IMR-90 (cell line): ENCODE data around the gene PEAK1. TPM values are rescaled to one million over a fixed set of nuclear protein-coding genes. Genes with fewer than 3 reads are reported as not detected.

Experiments
- ATAC-seq: fragments of 200-7000 bp; cut with Tn5 transposase; 2 replicates; pipeline ENCODE4 v1.9.1; 2020; ENCODE audit warnings: low read depth, mild to moderate bottlenecking, moderate library complexity
- BruUV-seq: library from RNA; stranded (reverse); fragments of 400-500 nt; replicated peaks from 2 replicates; lab custom pipeline; 2021; lab: Mats Ljungman, UMichigan
- CTCF ChIA-PET: fragments of 300-600 bp; formaldehyde crosslinking; extraction: SDS; loops from one replicate; lab custom pipeline; 2021; ENCODE audit warnings: antibody characterized with exemption; lab: Yijun Ruan, JAX
- POLR2A ChIA-PET: fragments of 300-600 bp; sonication (Branson Sonifier 250); formaldehyde crosslinking; loops from one replicate; lab custom pipeline; 2022; ENCODE audit warnings: antibody characterized with exemption; ENCODE audit not compliant: unreplicated experiment; lab: Charles Lee
- DNase-seq: peaks from one replicate; pipeline ENCODE4 v3.0.0; 2013
- H2AFZ ChIP-seq: replicated peaks from 2 replicates; pipeline ENCODE3; 2013; ENCODE audit warnings: low read length, mild to moderate bottlenecking; ENCODE audit not compliant: poor library complexity
- H2AK5ac ChIP-seq: 2 replicates; pipeline ENCODE4 v1.6.1; 2013; ENCODE audit warnings: low read depth, low read length, inconsistent platforms
- H2AK9ac ChIP-seq: replicated peaks from 2 replicates; pipeline ENCODE3; 2013; ENCODE audit warnings: mild to moderate bottlenecking, low read depth, low read length, moderate library complexity; ENCODE audit not compliant: poor library complexity
- H2BK120ac ChIP-seq: 2 replicates; pipeline ENCODE4 v1.6.1; 2013; ENCODE audit warnings: low read depth, low read length, inconsistent platforms
- H2BK15ac ChIP-seq: 3 replicates; pipeline ENCODE4 v1.6.1; 2013; ENCODE audit warnings: low read depth, low read length, inconsistent platforms
- H2BK20ac ChIP-seq: 2 replicates; pipeline ENCODE4 v1.6.1; 2013; ENCODE audit warnings: low read depth, mild to moderate bottlenecking, inconsistent platforms, low read length, moderate library complexity
- H2BK5ac ChIP-seq: 2 replicates; pipeline ENCODE4 v1.6.1; 2013; ENCODE audit warnings: mild to moderate bottlenecking, low read depth, low read length, inconsistent platforms; ENCODE audit not compliant: poor library complexity, severe bottlenecking
- H3K14ac ChIP-seq: replicated peaks from 2 replicates; pipeline ENCODE4 v1.6.1; 2013; ENCODE audit warnings: low read depth, low read length, inconsistent platforms
- H3K18ac ChIP-seq: 2 replicates; pipeline ENCODE4 v1.6.1; 2013; ENCODE audit warnings: low read depth, low read length, control low read depth
- H3K23ac ChIP-seq: 2 replicates; pipeline ENCODE4 v1.6.1; 2013; ENCODE audit warnings: low read depth, low read length, inconsistent platforms
- H3K27ac ChIP-seq: 2 replicates; pipeline ENCODE4 v1.5.1; 2013; ENCODE audit warnings: mild to moderate bottlenecking, control low read depth, low read length; ENCODE audit not compliant: insufficient read depth
- H3K27me3 ChIP-seq: 2 replicates; pipeline ENCODE4 v1.6.1; 2013; ENCODE audit warnings: low read length; ENCODE audit not compliant: control insufficient read depth, insufficient read depth
- H3K36me3 ChIP-seq: 2 replicates; pipeline ENCODE4 v1.6.1; 2013; ENCODE audit warnings: low read length, mixed read lengths; ENCODE audit not compliant: control insufficient read depth, insufficient read depth
- H3K4ac ChIP-seq: 2 replicates; pipeline ENCODE4 v1.6.1; 2013; ENCODE audit warnings: low read depth, low read length, inconsistent platforms
- H3K4me1 ChIP-seq: 2 replicates; pipeline ENCODE4 v1.6.1; 2013; ENCODE audit warnings: low read length, mixed read lengths; ENCODE audit not compliant: control insufficient read depth, insufficient read depth
- H3K4me2 ChIP-seq: 2 replicates; pipeline ENCODE4 v1.6.1; 2013; ENCODE audit warnings: low read depth, mild to moderate bottlenecking, control low read depth, low read length, moderate library complexity
- H3K4me3 ChIP-seq: 2 replicates; pipeline ENCODE4 v1.5.1; 2013; ENCODE audit warnings: low read depth, mild to moderate bottlenecking, control low read depth, low read length, moderate library complexity; ENCODE audit not compliant: insufficient read depth
- H3K56ac ChIP-seq: 2 replicates; pipeline ENCODE4 v1.6.1; 2013; ENCODE audit warnings: low read length, inconsistent platforms; ENCODE audit not compliant: insufficient read depth; ENCODE audit errors: extremely low read depth
- H3K79me1 ChIP-seq, 2 experiments: 2 replicates each; pipeline ENCODE4 v1.6.1; 2013; ENCODE audit warnings: low read length in 2 of 2, inconsistent platforms in 1 of 2, low read depth in 1 of 2
- H3K9ac ChIP-seq: 2 replicates; pipeline ENCODE4 v1.6.1; 2013; ENCODE audit warnings: low read depth, low read length, control low read depth
- H3K9me1 ChIP-seq: 2 replicates; pipeline ENCODE4 v1.6.1; 2013; ENCODE audit warnings: low read length, inconsistent platforms; ENCODE audit not compliant: insufficient read depth
- H3K9me3 ChIP-seq: 2 replicates; pipeline ENCODE4 v1.6.1; 2013; ENCODE audit warnings: low read length; ENCODE audit not compliant: control insufficient read depth, insufficient read depth
- H4K20me1 ChIP-seq: 2 replicates; pipeline ENCODE4 v1.6.1; 2013; ENCODE audit warnings: low read length, inconsistent platforms; ENCODE audit not compliant: insufficient read depth
- H4K5ac ChIP-seq: 2 replicates; pipeline ENCODE4 v1.6.1; 2013; ENCODE audit warnings: mild to moderate bottlenecking, low read depth, low read length, control low read depth
- H4K8ac ChIP-seq, 2 experiments: 2 replicates each; pipeline ENCODE4 v1.6.1; 2013; ENCODE audit warnings: low read depth in 2 of 2, low read length in 2 of 2, control low read depth in 1 of 2, inconsistent platforms in 1 of 2
- H4K91ac ChIP-seq: 2 replicates; pipeline ENCODE4 v1.6.1; 2013; ENCODE audit warnings: low read depth, low read length, inconsistent platforms; ENCODE audit not compliant: insufficient read depth
- BHLHE40 ChIP-seq: fragments of 150-350 bp; IDR thresholded peaks from 2 replicates; pipeline ENCODE4 v1.6.1; 2016; ENCODE audit warnings: mild to moderate bottlenecking, low read depth, low read length
- MAFK ChIP-seq: IDR thresholded peaks from 2 replicates; pipeline ENCODE4 v1.6.1; 2012; ENCODE audit warnings: low read depth, low read length, improper control_type of control experiment
- MAZ ChIP-seq: IDR thresholded peaks from 2 replicates; pipeline ENCODE4 v1.6.1; 2012; ENCODE audit warnings: low read depth, mild to moderate bottlenecking, low read length, improper control_type of control experiment, moderate library complexity, borderline replicate concordance
- MXI1 ChIP-seq: IDR thresholded peaks from 2 replicates; pipeline ENCODE4 v1.6.1; 2012; ENCODE audit warnings: low read depth, mild to moderate bottlenecking, low read length, moderate library complexity, borderline replicate concordance
- NFE2L2 ChIP-seq: fragments of 150-350 bp; IDR thresholded peaks from 2 replicates; pipeline ENCODE4 v1.6.1; 2016; ENCODE audit warnings: low read depth, mild to moderate bottlenecking, low read length
- POLR2A ChIP-seq: IDR thresholded peaks from 2 replicates; pipeline ENCODE4 v1.6.1; 2012; ENCODE audit warnings: mild to moderate bottlenecking, low read depth, low read length
- RAD21 ChIP-seq: IDR thresholded peaks from 2 replicates; pipeline ENCODE4 v1.6.1; 2012; ENCODE audit warnings: low read length, improper control_type of control experiment
- RCOR1 ChIP-seq: IDR thresholded peaks from 2 replicates; pipeline ENCODE4 v1.6.1; 2012; ENCODE audit warnings: mild to moderate bottlenecking, low read length, improper control_type of control experiment; ENCODE audit not compliant: insufficient replicate concordance
- RFX5 ChIP-seq: IDR thresholded peaks from 2 replicates; pipeline ENCODE4 v1.8.0; 2012; ENCODE audit warnings: low read depth, mild to moderate bottlenecking, low read length, moderate library complexity
- WGBS, 2 experiments: methylation state at CpG; one replicate each; pipeline versions ENCODE4 v1.1.5 to v1.1.7; 2013; ENCODE audit warnings: missing lambda C conversion rate in 2 of 2; ENCODE audit not compliant: insufficient read length in 1 of 2; ENCODE audit errors: extremely low coverage in 2 of 2; 5-methylcytosine and 5-hydroxymethylcytosine counted together
- dilution Hi-C: fragments of 300-500 bp; cut with HindIII; formaldehyde crosslinking; loops from one replicate; pipeline ENCODE4 v1.14.3; 2018; ENCODE audit warnings: low sequenced_read_pairs; ENCODE audit not compliant: unreplicated experiment
- in situ Hi-C: fragments of 300-500 bp; cut with MboI; formaldehyde crosslinking; loops from 3 replicates; pipeline ENCODE4 v1.14.3; 2019; ENCODE audit warnings: low sequenced_read_pairs, inconsistent platforms, mixed read lengths
- intact Hi-C: fragments of 100-400 bp; cut with micrococcal nuclease; formaldehyde crosslinking; loops from 2 replicates; pipeline ENCODE4 v1.10.0; 2022
- polyA plus RNA-seq, 3 experiments: library from polyadenylated mRNA; depleted of rRNA; stranded (reverse); fragments of >200 nt; gene quantifications; 2 replicates each; pipeline ENCODE4 v1.2.3, GENCODE V29; 2012; ENCODE audit warnings: low replicate concordance in 1 of 3
- total RNA-seq: library from RNA; depleted of rRNA; stranded (reverse); fragments of >200 nt; gene quantifications from 2 replicates; pipeline ENCODE4 v1.2.3, GENCODE V29; 2012
- TF ChIP-seq, protein P1 (sequence below): fragments of 150-350 bp; IDR thresholded peaks from 2 replicates; pipeline ENCODE4 v1.6.1; 2017; ENCODE audit warnings: mild to moderate bottlenecking, antibody characterized with exemption, low read length, low read depth

Gene PEAK1
- total and polyA plus RNA-seq, 2 of the 4 experiments (the other 2 are of a cell fraction) = 21.5 to 43.9 TPM

DNA sequence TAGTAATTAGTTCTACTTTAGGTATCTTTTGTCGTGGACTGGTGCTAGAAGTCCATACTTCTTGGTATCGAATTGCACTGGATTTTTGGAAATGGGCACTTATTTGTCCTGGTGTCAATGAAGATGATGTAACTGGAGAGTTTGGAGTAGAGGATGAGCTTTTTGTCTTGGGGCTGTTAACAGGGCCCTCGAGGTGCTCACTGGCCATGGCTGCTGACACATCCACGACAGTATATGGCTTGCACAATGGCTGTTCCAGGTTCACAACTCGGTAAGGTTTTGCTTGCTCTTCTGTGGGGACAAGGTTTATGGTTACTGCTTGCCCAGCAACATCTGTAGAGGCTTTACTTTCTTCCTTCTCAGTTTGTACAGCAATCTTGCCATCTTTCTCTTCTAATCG, 239.6 kb downstream of the PEAK1 start:
- 100% methylated on average over 1 of the region's 6 CpGs; no CpG with 5 or more reads in 1 of the 2 experiments for WGBS, 2 experiments

More for the DNA sequence above, 239.6 kb downstream of the PEAK1 start:
- no peak overlapping the region for H2BK20ac ChIP-seq
- peaks cover 13% of the 10 kb centered on the region for H3K36me3 ChIP-seq
- peak overlapping the region; percentile 37; the same call in 1 of the 2 replicates for H3K18ac ChIP-seq
- H3K9ac ChIP-seq = no peak overlapping the region
- no peaks in the 10 kb centered on the region for H4K20me1 ChIP-seq
- H2BK120ac ChIP-seq = no peak overlapping the region
- DNase-seq (no peak), ATAC-seq (no peak)
- ChIA-PET CTCF (no interaction called here), POLR2A (no interaction called here)
- no peak overlapping the region for H2AFZ ChIP-seq
- H3K27ac ChIP-seq = peak overlapping the region; percentile 29; the same call in 1 of the 2 replicates
- H3K79me1 ChIP-seq = peaks cover 3 to 53% of the 10 kb centered on the region in 2 experiments
- H2AK5ac ChIP-seq = no peak overlapping the region
- H2BK15ac ChIP-seq = no peak overlapping the region; the same call in 2 of the 3 replicates
- H3K56ac ChIP-seq = no peak overlapping the region
- H4K5ac ChIP-seq = 0 out of 2 replicates have a peak overlapping the region, but pooled peaks have one; percentile 39
- no peak overlapping the region for H2AK9ac ChIP-seq
- H4K8ac ChIP-seq = no peak overlapping the region
- no peaks in the 10 kb centered on the region for H3K9me3 ChIP-seq
- no peak overlapping the region for H3K14ac ChIP-seq
- intact Hi-C loops (no loop called here), dilution Hi-C loops (no loop called here), in situ Hi-C loops (no loop called here)
- H4K91ac ChIP-seq = no peak overlapping the region
- no peak overlapping the region for H3K23ac ChIP-seq
- H3K4me2 ChIP-seq = no peak overlapping the region
- no peak overlapping the region for H3K4me3 ChIP-seq
- peaks cover 15% of the 10 kb centered on the region for H3K9me1 ChIP-seq
- H2BK5ac ChIP-seq = peak overlapping the region; percentile 27
- no peak for TF ChIP-seq POLR2A
- TF ChIP-seq MXI1 = no peak
- no peak for TF ChIP-seq RCOR1
- TF ChIP-seq MAZ = no peak
- TF ChIP-seq RAD21 = no peak
- no peak for TF ChIP-seq NFE2L2
- TF ChIP-seq, protein P1, sequence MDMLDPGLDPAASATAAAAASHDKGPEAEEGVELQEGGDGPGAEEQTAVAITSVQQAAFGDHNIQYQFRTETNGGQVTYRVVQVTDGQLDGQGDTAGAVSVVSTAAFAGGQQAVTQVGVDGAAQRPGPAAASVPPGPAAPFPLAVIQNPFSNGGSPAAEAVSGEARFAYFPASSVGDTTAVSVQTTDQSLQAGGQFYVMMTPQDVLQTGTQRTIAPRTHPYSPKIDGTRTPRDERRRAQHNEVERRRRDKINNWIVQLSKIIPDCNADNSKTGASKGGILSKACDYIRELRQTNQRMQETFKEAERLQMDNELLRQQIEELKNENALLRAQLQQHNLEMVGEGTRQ = no peak
- TF ChIP-seq RFX5 = no peak
- TF ChIP-seq MAFK = no peak
- no peak for TF ChIP-seq BHLHE40
- no TSS peak for BruUV-seq
- H3K4ac ChIP-seq = peak overlapping the region; percentile 21; the same call in 1 of the 2 replicates
- no peaks in the 10 kb centered on the region for H3K27me3 ChIP-seq
- H3K4me1 ChIP-seq = peaks cover 6% of the 10 kb centered on the region
